AG04450 (cell line): ENCODE measurements around the gene LGI2. TPM values are rescaled to one million over a fixed set of nuclear protein-coding genes. Genes with fewer than 3 reads are reported as not detected.

Experiments
- CTCF ChIA-PET: fragments of 300-600, 350-600 bp; formaldehyde crosslinking; extraction: SDS; loops from one replicate; lab custom pipeline; 2022; ENCODE audit warnings: antibody characterized with exemption, inconsistent platforms; lab: Charles Lee
- POLR2A ChIA-PET: fragments of 350-600 bp; formaldehyde crosslinking; extraction: SDS; loops from one replicate; lab custom pipeline; 2021; ENCODE audit warnings: antibody characterized with exemption, inconsistent platforms; lab: Yijun Ruan, JAX
- DNase-seq: peaks from one replicate; pipeline ENCODE4 v3.0.0-alpha.2; 2011; ENCODE audit warnings: low read depth, low spot score
- H3K27ac ChIP-seq: one replicate; pipeline ENCODE4 v1.5.1; 2012; ENCODE audit warnings: low read depth, low read length, control low read depth
- H3K27me3 ChIP-seq: one replicate; pipeline ENCODE4 v1.6.0; 2012; ENCODE audit warnings: low read length; ENCODE audit not compliant: control insufficient read depth, insufficient read depth
- H3K4me3 ChIP-seq: 2 replicates; pipeline ENCODE4 v1.5.1; 2011; ENCODE audit warnings: mild to moderate bottlenecking, low read depth, low read length, control low read depth
- H3K9me3 ChIP-seq: 2 replicates; pipeline ENCODE4 v1.5.1; 2012; ENCODE audit warnings: low read length; ENCODE audit not compliant: control insufficient read depth, insufficient read depth
- polyA plus RNA-seq: library from polyadenylated mRNA; depleted of rRNA; stranded (reverse); fragments of >200 nt; gene quantifications from 2 replicates; pipeline ENCODE4 v1.2.3, GENCODE V29; 2011
- TF ChIP-seq, protein P1 (sequence below): IDR thresholded peaks from 2 replicates; pipeline ENCODE4 v1.5.1; 2011; ENCODE audit warnings: low read depth, low read length, control low read depth, inconsistent platforms

LGI2 gene
- polyA plus RNA-seq, 1 experiment = not detected

DNA sequence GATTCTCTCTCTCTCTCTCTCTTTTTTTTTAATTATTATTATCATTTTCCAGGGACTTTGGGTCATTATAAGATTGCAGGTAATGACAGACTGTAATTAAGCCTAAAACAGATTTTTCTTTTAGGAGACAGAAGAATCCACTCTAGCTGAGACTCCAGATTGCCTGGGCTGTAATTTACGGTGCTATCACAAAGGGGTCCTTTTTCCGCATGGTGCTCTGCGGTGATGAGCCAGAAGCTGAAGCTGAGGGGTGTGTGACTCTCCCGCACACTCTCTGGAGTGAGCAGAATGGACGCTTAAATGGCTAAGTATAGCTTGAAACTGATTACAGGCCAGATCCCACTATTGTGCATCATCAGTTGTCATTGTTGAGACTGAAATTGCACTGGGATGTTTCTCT lies 50.0 kb downstream of the LGI2 start:
- TF ChIP-seq, protein P1, sequence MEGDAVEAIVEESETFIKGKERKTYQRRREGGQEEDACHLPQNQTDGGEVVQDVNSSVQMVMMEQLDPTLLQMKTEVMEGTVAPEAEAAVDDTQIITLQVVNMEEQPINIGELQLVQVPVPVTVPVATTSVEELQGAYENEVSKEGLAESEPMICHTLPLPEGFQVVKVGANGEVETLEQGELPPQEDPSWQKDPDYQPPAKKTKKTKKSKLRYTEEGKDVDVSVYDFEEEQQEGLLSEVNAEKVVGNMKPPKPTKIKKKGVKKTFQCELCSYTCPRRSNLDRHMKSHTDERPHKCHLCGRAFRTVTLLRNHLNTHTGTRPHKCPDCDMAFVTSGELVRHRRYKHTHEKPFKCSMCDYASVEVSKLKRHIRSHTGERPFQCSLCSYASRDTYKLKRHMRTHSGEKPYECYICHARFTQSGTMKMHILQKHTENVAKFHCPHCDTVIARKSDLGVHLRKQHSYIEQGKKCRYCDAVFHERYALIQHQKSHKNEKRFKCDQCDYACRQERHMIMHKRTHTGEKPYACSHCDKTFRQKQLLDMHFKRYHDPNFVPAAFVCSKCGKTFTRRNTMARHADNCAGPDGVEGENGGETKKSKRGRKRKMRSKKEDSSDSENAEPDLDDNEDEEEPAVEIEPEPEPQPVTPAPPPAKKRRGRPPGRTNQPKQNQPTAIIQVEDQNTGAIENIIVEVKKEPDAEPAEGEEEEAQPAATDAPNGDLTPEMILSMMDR = no peak
- CTCF ChIA-PET = interaction anchor here (0.5 to 2.7 kb wide), 39 partner anchors 9 to 551 kb away, joined by 3 to 43 read pairs (median 5); partner anchors contain the start of gene ZCCHC4
- H3K27ac ChIP-seq = no peak overlapping the region
- H3K4me3 ChIP-seq = no peak overlapping the region
- no peak for DNase-seq
- POLR2A ChIA-PET = no interaction called here
- no peaks in the 10 kb centered on the region for H3K9me3 ChIP-seq
- peaks cover 7% of the 10 kb centered on the region for H3K27me3 ChIP-seq

DNA sequence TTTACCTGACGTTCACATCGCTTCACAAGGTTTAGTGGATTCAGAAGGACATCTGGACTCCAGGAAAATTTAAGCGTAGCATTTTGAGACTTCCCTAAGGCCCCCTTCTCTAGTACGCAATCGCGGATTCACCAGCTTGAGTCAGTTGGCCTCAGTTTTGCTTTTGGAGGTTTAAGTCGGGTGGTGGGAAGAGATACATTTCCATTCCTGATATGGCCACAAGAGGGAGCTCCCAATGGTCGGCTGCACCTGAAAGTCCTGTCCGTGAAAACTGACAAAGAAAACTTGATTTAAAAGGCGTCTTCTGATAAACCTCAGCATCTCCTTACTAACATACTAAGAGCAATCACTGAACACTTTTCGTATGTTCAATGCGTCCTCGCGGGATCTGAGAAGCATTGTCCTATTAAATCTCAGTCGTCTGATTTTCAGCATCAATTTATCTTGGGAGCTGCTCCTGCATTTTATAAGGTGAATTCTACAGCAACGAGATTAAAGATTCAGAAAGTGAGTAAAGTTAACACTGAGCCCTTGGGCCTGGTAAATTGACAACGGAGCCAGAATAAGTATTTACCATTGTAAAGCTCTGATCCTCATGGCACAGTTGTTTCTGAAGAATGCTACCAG lies 50.6 kb downstream of the LGI2 start:
- H3K9me3 ChIP-seq = no peaks in the 10 kb centered on the region
- CTCF ChIA-PET = interaction anchor here (0.8 to 2.7 kb wide), 45 partner anchors 9 to 550 kb away, joined by 3 to 43 read pairs (median 5); partner anchors contain the start of gene ZCCHC4
- no peak overlapping the region for H3K27ac ChIP-seq
- no peak overlapping the region for H3K4me3 ChIP-seq
- TF ChIP-seq, protein P1 = peak; percentile 93
- POLR2A ChIA-PET = interaction anchor here (0.5 kb wide), 1 partner anchor 503 kb away, joined by 5 read pairs; no protein-coding TSS in a partner anchor
- H3K27me3 ChIP-seq = peaks cover 7% of the 10 kb centered on the region
- peak; percentile 29 for DNase-seq

DNA sequence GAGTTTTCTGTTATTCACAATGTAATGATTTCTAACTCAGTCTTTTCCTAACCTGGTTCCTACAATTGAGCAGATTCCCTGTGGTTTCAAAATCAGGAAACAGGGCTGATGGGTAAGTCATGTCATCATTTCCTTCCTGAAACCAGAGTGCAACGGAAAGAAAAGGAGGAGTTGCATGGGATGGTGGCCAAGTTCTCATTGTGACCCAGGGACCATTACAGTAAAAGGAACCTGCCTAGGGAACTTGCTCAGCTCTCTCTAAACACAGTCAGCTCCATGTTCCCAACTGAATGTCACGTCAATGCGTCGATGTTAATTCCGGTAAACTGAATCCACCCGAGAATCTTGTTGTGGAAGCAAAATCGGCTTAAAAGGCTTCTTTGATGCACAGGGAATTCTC lies 51.2 kb downstream of the LGI2 start:
- ChIA-PET CTCF (interaction anchor here (0.7 to 2.7 kb wide), 34 partner anchors 8 to 456 kb away, joined by 3 to 43 read pairs (median 5); partner anchors contain the start of gene ZCCHC4), POLR2A (interaction anchor here (0.5 kb wide), 1 partner anchor 503 kb away, joined by 5 read pairs; no protein-coding TSS in a partner anchor)
- TF ChIP-seq, protein P1 = no peak
- Histone ChIP-seq H3K27me3 (peaks cover 6% of the 10 kb centered on the region), H3K4me3 (no peak overlapping the region), H3K9me3 (no peaks in the 10 kb centered on the region), H3K27ac (no peak overlapping the region)
- DNase-seq = no peak

DNA sequence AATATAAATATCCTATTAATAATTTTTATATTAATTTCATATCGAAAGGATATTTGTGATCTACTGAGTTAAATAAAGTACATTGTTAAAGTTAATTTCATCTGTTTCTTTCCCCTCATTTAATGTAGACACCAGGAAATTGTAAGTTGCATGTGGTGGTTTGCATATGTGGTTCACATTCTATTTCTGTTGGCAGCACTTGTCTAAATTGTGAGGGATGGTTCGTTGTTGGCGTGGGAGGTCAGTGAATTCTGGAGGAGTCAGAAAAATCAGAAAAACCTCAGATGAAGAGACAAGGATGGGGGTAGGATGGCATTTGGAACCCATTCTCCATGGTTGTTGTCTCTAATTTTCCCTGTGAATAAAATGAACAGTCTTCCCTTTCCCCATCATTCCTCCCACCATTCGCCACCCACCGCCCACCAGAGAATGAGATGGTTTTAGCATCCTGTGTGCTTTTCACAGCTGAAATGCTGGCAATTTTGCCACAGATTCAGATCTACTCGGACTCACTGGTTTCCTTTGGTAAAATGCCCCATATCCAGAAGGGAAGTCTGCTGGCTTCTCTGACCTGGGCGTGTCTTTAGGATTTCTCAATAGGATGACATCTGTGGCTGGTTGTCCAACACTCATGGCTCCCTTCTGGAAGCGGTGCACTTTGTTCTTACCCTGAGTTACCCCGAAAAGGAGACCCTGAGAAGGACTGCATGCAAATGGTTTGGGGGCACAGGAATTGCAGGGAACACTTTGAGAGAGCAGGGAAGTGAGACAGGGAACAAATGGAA lies 52.3 kb downstream of the LGI2 start:
- TF ChIP-seq, protein P1 = no peak
- POLR2A ChIA-PET = no interaction called here
- Histone ChIP-seq H3K9me3 (no peaks in the 10 kb centered on the region; the same call in 1 of the 2 replicates), H3K4me3 (no peak overlapping the region), H3K27me3 (peaks cover 2% of the 10 kb centered on the region), H3K27ac (no peak overlapping the region)
- CTCF ChIA-PET = interaction anchor here (1.5 kb wide), 1 partner anchor 333 kb away, joined by 3 read pairs; no protein-coding TSS in a partner anchor
- DNase-seq = no peak
